ENCODE data around the gene SYNJ1. TPM values are rescaled to one million over a fixed set of nuclear protein-coding genes. Genes with fewer than 3 reads are reported as not detected.

SYNJ1 gene
- total and polyA plus RNA-seq, 10 of the 15 experiments (the other 5 are each of a cell fraction or from before 2014, with no cell fraction given) = 1.2 to 7.0 (median 3.5) TPM

- H3K4me1 ChIP-seq (ENCODE audit: control insufficient read depth, insufficient read depth, low read length) = no peaks in the 10 kb centered on the region
- no peaks in the 10 kb centered on the region for H3K79me2 ChIP-seq (ENCODE audit: control insufficient read depth, insufficient read depth, low read length)
- peaks cover 3 to 20% of the 10 kb centered on the region in 2 experiments for H3K36me3 ChIP-seq (ENCODE audit: control insufficient read depth in 2 of 2, insufficient read depth in 2 of 2, low read length in 1 of 2)
- H3K9ac ChIP-seq (ENCODE audit: control insufficient read depth, insufficient read depth, low read length) = no peak overlapping the region
- in situ Hi-C loops (cut with MboI) = no loop called here
- ChIA-PET RAD21 (ENCODE audit: unreplicated experiment) (no interaction called here), POLR2A (interaction anchor here (0.7 kb wide), 1 partner anchor 12 kb away, joined by 3 read pairs; no protein-coding TSS in a partner anchor), CTCF (interaction anchor here (0.9 to 1.3 kb wide), 5 partner anchors 9 to 96 kb away, joined by 3 to 4 read pairs (median 4); partner anchors contain the start of gene SYNJ1), SMC1A (ENCODE audit: uncharacterized antibody, unreplicated experiment) (interaction anchor here (0.8 to 0.9 kb wide), 2 partner anchors 12 to 54 kb away, joined by 3 read pairs; no protein-coding TSS in a partner anchor)
- FAIRE-seq (no peak), DNase-seq (ENCODE audit: low read depth, low spot score) (no peak), ATAC-seq (no peak)
- TF ChIP-seq TBL1XR1 (IDR thresholded peaks at IDR 0.05; ENCODE audit: low read depth, low read length) (no peak), MTA3 (IDR thresholded peaks at IDR 0.05; ENCODE audit: borderline replicate concordance, low read length) (no peak), SPI1 (IDR thresholded peaks at IDR 0.05; ENCODE audit: borderline replicate concordance, insufficient read depth, low read depth, low read length) (no peak), RELA (IDR thresholded peaks at IDR 0.05; ENCODE audit: borderline replicate concordance, partially characterized antibody) (no peak), BACH1 (IDR thresholded peaks at IDR 0.05; ENCODE audit: borderline replicate concordance) (no peak), DPF2 (IDR thresholded peaks at IDR 0.05) (no peak), POLR2AphosphoS2 (IDR thresholded peaks at IDR 0.05; ENCODE audit: low read depth, low read length) (no peak), HDAC2 (IDR thresholded peaks at IDR 0.05) (no peak), CHD1 (IDR thresholded peaks at IDR 0.05; ENCODE audit: low read depth, low read length) (no peak), KLF5 (IDR thresholded peaks at IDR 0.05; ENCODE audit: partially characterized antibody) (no peak), SKIL (IDR thresholded peaks at IDR 0.05; ENCODE audit: low read depth, poor library complexity, severe bottlenecking) (no peak), TCF7 (IDR thresholded peaks at IDR 0.05; ENCODE audit: borderline replicate concordance) (no peak)
- TF ChIP-seq, protein P1, sequence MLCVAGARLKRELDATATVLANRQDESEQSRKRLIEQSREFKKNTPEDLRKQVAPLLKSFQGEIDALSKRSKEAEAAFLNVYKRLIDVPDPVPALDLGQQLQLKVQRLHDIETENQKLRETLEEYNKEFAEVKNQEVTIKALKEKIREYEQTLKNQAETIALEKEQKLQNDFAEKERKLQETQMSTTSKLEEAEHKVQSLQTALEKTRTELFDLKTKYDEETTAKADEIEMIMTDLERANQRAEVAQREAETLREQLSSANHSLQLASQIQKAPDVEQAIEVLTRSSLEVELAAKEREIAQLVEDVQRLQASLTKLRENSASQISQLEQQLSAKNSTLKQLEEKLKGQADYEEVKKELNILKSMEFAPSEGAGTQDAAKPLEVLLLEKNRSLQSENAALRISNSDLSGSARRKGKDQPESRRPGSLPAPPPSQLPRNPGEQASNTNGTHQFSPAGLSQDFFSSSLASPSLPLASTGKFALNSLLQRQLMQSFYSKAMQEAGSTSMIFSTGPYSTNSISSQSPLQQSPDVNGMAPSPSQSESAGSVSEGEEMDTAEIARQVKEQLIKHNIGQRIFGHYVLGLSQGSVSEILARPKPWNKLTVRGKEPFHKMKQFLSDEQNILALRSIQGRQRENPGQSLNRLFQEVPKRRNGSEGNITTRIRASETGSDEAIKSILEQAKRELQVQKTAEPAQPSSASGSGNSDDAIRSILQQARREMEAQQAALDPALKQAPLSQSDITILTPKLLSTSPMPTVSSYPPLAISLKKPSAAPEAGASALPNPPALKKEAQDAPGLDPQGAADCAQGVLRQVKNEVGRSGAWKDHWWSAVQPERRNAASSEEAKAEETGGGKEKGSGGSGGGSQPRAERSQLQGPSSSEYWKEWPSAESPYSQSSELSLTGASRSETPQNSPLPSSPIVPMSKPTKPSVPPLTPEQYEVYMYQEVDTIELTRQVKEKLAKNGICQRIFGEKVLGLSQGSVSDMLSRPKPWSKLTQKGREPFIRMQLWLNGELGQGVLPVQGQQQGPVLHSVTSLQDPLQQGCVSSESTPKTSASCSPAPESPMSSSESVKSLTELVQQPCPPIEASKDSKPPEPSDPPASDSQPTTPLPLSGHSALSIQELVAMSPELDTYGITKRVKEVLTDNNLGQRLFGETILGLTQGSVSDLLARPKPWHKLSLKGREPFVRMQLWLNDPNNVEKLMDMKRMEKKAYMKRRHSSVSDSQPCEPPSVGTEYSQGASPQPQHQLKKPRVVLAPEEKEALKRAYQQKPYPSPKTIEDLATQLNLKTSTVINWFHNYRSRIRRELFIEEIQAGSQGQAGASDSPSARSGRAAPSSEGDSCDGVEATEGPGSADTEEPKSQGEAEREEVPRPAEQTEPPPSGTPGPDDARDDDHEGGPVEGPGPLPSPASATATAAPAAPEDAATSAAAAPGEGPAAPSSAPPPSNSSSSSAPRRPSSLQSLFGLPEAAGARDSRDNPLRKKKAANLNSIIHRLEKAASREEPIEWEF (IDR thresholded peaks at IDR 0.05; ENCODE audit: insufficient replicate concordance, low read depth, low read length) = no peak
- no peaks in the 10 kb centered on the region for H4K20me1 ChIP-seq (ENCODE audit: control insufficient read depth, insufficient read depth)
- H3K9me3 ChIP-seq (replicated peaks; ENCODE audit: control insufficient read depth, insufficient read depth, low read length) = no peaks in the 10 kb centered on the region
- no TSS peak for BruUV-seq (replicated peaks)
- H3K27ac ChIP-seq (ENCODE audit: control insufficient read depth, insufficient read depth) = no peak overlapping the region
- H2AFZ ChIP-seq (ENCODE audit: control insufficient read depth, low read depth, low read length) = no peak overlapping the region
- WGBS (ENCODE audit: insufficient coverage, insufficient replicate concordance, low lambda C conversion rate, missing lambda C conversion rate) = 93% methylated on average over 5 of the region's 5 CpGs
- no peak overlapping the region for H3K4me2 ChIP-seq (ENCODE audit: control insufficient read depth, insufficient read depth)
- no peak overlapping the region for H3K4me3 ChIP-seq
- H3K27me3 ChIP-seq (replicated peaks in 1 of 2; ENCODE audit: control insufficient read depth in 2 of 2, insufficient read depth in 2 of 2, low read length in 1 of 2) = no peaks in the 10 kb centered on the region
- intact Hi-C loops (cut with micrococcal nuclease; ENCODE audit: unreplicated experiment) = no loop called here
These were observed 20.7 kb upstream of the SYNJ1 start for GRCh38 chr21:32748529-32748928.
